Peyer's patch (tissue), 4 donors: ENCODE results near the gene GASK1A. TPM values are rescaled to one million over a fixed set of nuclear protein-coding genes. Genes with fewer than 3 reads are reported as not detected.
"Not testable (repeated sequence)": the region's sequence is repeated elsewhere in the genome, so short reads cannot be mapped to it uniquely, and the experiment has no call there.

Experiments used
- DNase-seq, 3 donors: peaks; one replicate each; pipeline ENCODE4 v3.0.0-alpha.2; 2017 to 2019
- H3K27ac ChIP-seq, 4 donors: fragments of 200-600 bp; sonication (generic); one replicate each; pipeline ENCODE4 v1.5.1; 2016 to 2019
- H3K27me3 ChIP-seq, 2 donors: fragments of 200-600 bp; sonication (generic); one replicate each; pipeline ENCODE4 v1.5.1; 2019
- H3K36me3 ChIP-seq, 3 donors: fragments of 200-600 bp; sonication (generic); one replicate each; pipeline ENCODE4 v1.5.1; 2016 to 2019
- H3K4me1 ChIP-seq, 4 donors: fragments of 200-600 bp; sonication (generic); one replicate each; pipeline ENCODE4 v1.5.1; 2016 to 2019
- H3K4me3 ChIP-seq, 4 donors: fragments of 200-600 bp; sonication (generic); 1 replicate in 3 of 4; 2 replicates in 1 of 4; pipeline ENCODE4 v1.5.1; 2016 to 2019; ENCODE audit warnings: mild to moderate bottlenecking in 1 of 4
- H3K9me3 ChIP-seq, 4 donors: fragments of 200-600 bp; sonication (generic); one replicate each; pipeline ENCODE4 v1.5.1; 2016 to 2019; ENCODE audit warnings: mild to moderate bottlenecking in 1 of 4
- CTCF ChIP-seq, 6 experiments: fragments of 450-650 bp in 4 of 6; fragments of 200-600 bp in 2 of 6; sonication (generic) in 1 of 6; IDR thresholded peaks; one replicate each; pipeline ENCODE4 v1.5.1; 2017 to 2019; ENCODE audit warnings: antibody characterized with exemption in 6 of 6, mild to moderate bottlenecking in 3 of 6, moderate library complexity in 1 of 6
- POLR2A ChIP-seq, 2 donors: fragments of 450-650 bp; IDR thresholded peaks; one replicate each; pipeline ENCODE4 v1.5.1; 2017; ENCODE audit warnings: antibody characterized with exemption in 2 of 2, mild to moderate bottlenecking in 2 of 2, moderate library complexity in 2 of 2
- total RNA-seq, 4 donors: library from RNA; depleted of rRNA; stranded (reverse); fragments of >200 nt; gene quantifications; one replicate each; pipeline ENCODE4 v1.1.0, GENCODE V29; 2016

GASK1A gene
- total RNA-seq, 4 donors from 2014 or later = 1.8 to 9.1 (median 6.3) TPM

GRCh38 chr3:42961633-42962032, 17.5 kb upstream of the GASK1A start:
- DNase-seq = peak in 1 of 3 donors; percentile 52
- TF ChIP-seq CTCF (IDR thresholded peaks at IDR 0.05) (peak; percentile 12 to 67 (median 62)), POLR2A (IDR thresholded peaks at IDR 0.05) (no peak)
- H3K4me1 ChIP-seq = no peaks in the 10 kb centered on the region
- no peaks in the 10 kb centered on the region for H3K36me3 ChIP-seq
- H3K9me3 ChIP-seq = no peaks in the 10 kb centered on the region
- no peaks in the 10 kb centered on the region for H3K27me3 ChIP-seq
- H3K27ac ChIP-seq = no peak overlapping the region
- H3K4me3 ChIP-seq = no peak overlapping the region

- no peaks in the 10 kb centered on the region for H3K27me3 ChIP-seq
- no peak overlapping the region for H3K27ac ChIP-seq
- H3K9me3 ChIP-seq = no peaks in the 10 kb centered on the region
- H3K36me3 ChIP-seq = no peaks in the 10 kb centered on the region
- TF ChIP-seq CTCF (IDR thresholded peaks at IDR 0.05) (no peak), POLR2A (IDR thresholded peaks at IDR 0.05) (no peak)
- H3K4me1 ChIP-seq = no peaks in the 10 kb centered on the region
- no peak for DNase-seq
- no peak overlapping the region for H3K4me3 ChIP-seq
Observed at GRCh38 chr3:42963269-42963668, 15.8 kb upstream of the GASK1A start.

- H3K27ac ChIP-seq = no peak overlapping the region
- no peaks in the 10 kb centered on the region for H3K27me3 ChIP-seq
- H3K4me3 ChIP-seq = no peak overlapping the region
- DNase-seq = no peak
- no peaks in the 10 kb centered on the region for H3K9me3 ChIP-seq
- no peak for TF ChIP-seq POLR2A (IDR thresholded peaks at IDR 0.05)
- no peak for TF ChIP-seq CTCF (IDR thresholded peaks at IDR 0.05)
- H3K4me1 ChIP-seq = no peaks in the 10 kb centered on the region
- H3K36me3 ChIP-seq = no peaks in the 10 kb centered on the region
Observed at GRCh38 chr3:42964266-42964665, 14.8 kb upstream of the GASK1A start.

GRCh38 chr3:42970557-42970956, 8.6 kb upstream of the GASK1A start:
- no peaks in the 10 kb centered on the region for H3K27me3 ChIP-seq
- no peak for TF ChIP-seq CTCF (IDR thresholded peaks at IDR 0.05)
- no peak for TF ChIP-seq POLR2A (IDR thresholded peaks at IDR 0.05)
- DNase-seq = no peak
- no peak overlapping the region for H3K27ac ChIP-seq
- peaks cover 0 to 8% (median 2%) of the 10 kb centered on the region in 4 donors for H3K9me3 ChIP-seq
- no peaks in the 10 kb centered on the region for H3K36me3 ChIP-seq
- no peak overlapping the region for H3K4me3 ChIP-seq
- no peaks in the 10 kb centered on the region for H3K4me1 ChIP-seq

- H3K4me1 ChIP-seq = no peaks in the 10 kb centered on the region
- H3K4me3 ChIP-seq = no peak overlapping the region
- no peak for TF ChIP-seq POLR2A (IDR thresholded peaks at IDR 0.05)
- TF ChIP-seq CTCF (IDR thresholded peaks at IDR 0.05) = no peak
- no peak for DNase-seq
- H3K9me3 ChIP-seq = peaks cover 0 to 8% (median 2%) of the 10 kb centered on the region in 4 donors
- no peak overlapping the region for H3K27ac ChIP-seq
- H3K27me3 ChIP-seq = no peaks in the 10 kb centered on the region
- H3K36me3 ChIP-seq = no peaks in the 10 kb centered on the region
Observed at GRCh38 chr3:42970976-42971772, 7.9 kb upstream of the GASK1A start.

- not testable (repeated sequence) for DNase-seq, H3K27me3 ChIP-seq, H3K9me3 ChIP-seq, H3K4me3 ChIP-seq, H3K36me3 ChIP-seq, H3K27ac ChIP-seq
- peaks cover 0 to 11% (median 2%) of the 10 kb centered on the region in 4 donors for H3K4me1 ChIP-seq
Observed at GRCh38 chr3:42974906-42975305, 4.2 kb upstream of the GASK1A start.
